ENCODE data around the gene CCR9. TPM values are rescaled to one million over a fixed set of nuclear protein-coding genes. Genes with fewer than 3 reads are reported as not detected.

CCR9 gene
- total RNA-seq, 2 experiments from 2014 or later = 0.20 TPM

GRCh38 chr3:45871780-45872179, 14.6 kb upstream of the CCR9 start:
- Mint-ChIP-seq H3K27me3 (peaks cover 61% of the 10 kb centered on the region), H3K36me3 (ENCODE audit: low read depth) (no peaks in the 10 kb centered on the region), H3K4me1 (ENCODE audit: low read depth) (peaks cover 35% of the 10 kb centered on the region), H3K9me3 (peaks cover 4% of the 10 kb centered on the region), H3K27ac (no peak overlapping the region), H3K4me3 (no peak overlapping the region)
- CTCF ChIA-PET = interaction anchor here (1.0 kb wide), 1 partner anchor 9 kb away, joined by 3 read pairs; no protein-coding TSS in a partner anchor
- POLR2A ChIA-PET = no interaction called here
- TF ChIP-seq, protein P1, sequence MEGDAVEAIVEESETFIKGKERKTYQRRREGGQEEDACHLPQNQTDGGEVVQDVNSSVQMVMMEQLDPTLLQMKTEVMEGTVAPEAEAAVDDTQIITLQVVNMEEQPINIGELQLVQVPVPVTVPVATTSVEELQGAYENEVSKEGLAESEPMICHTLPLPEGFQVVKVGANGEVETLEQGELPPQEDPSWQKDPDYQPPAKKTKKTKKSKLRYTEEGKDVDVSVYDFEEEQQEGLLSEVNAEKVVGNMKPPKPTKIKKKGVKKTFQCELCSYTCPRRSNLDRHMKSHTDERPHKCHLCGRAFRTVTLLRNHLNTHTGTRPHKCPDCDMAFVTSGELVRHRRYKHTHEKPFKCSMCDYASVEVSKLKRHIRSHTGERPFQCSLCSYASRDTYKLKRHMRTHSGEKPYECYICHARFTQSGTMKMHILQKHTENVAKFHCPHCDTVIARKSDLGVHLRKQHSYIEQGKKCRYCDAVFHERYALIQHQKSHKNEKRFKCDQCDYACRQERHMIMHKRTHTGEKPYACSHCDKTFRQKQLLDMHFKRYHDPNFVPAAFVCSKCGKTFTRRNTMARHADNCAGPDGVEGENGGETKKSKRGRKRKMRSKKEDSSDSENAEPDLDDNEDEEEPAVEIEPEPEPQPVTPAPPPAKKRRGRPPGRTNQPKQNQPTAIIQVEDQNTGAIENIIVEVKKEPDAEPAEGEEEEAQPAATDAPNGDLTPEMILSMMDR (IDR thresholded peaks at IDR 0.05) = no peak
- intact Hi-C loops (cut with micrococcal nuclease) = loop anchor here (5.0 to 10.0 kb wide), 2 partner anchors 46 to 423 kb away; no protein-coding TSS in a partner anchor
- ATAC-seq (no peak), DNase-seq (no peak)

GRCh38 chr3:45872569-45872968, 13.8 kb upstream of the CCR9 start:
- H3K27ac Mint-ChIP-seq = no peak overlapping the region
- peaks cover 35% of the 10 kb centered on the region for H3K4me1 Mint-ChIP-seq (ENCODE audit: low read depth)
- ChIA-PET POLR2A (no interaction called here), CTCF (interaction anchor here (1.0 kb wide), 1 partner anchor 8 kb away, joined by 3 read pairs; no protein-coding TSS in a partner anchor)
- DNase-seq = no peak
- TF ChIP-seq, protein P1 (IDR thresholded peaks at IDR 0.05) = no peak
- intact Hi-C loops (cut with micrococcal nuclease) = loop anchor here (5.0 to 10.0 kb wide), 2 partner anchors 45 to 422 kb away; no protein-coding TSS in a partner anchor
- H3K36me3 Mint-ChIP-seq (ENCODE audit: low read depth) = no peaks in the 10 kb centered on the region
- H3K9me3 Mint-ChIP-seq = peaks cover 4% of the 10 kb centered on the region
- H3K4me3 Mint-ChIP-seq = no peak overlapping the region
- ATAC-seq = no peak
- peaks cover 57% of the 10 kb centered on the region for H3K27me3 Mint-ChIP-seq

GRCh38 chr3:45873036-45873435, 13.3 kb upstream of the CCR9 start:
- no peak overlapping the region for H3K4me3 Mint-ChIP-seq
- H3K9me3 Mint-ChIP-seq = peaks cover 4% of the 10 kb centered on the region
- POLR2A ChIA-PET = no interaction called here
- TF ChIP-seq, protein P1 (IDR thresholded peaks at IDR 0.05) = no peak
- intact Hi-C loops (cut with micrococcal nuclease) = loop anchor here (5.0 to 10.0 kb wide), 2 partner anchors 44 to 422 kb away; no protein-coding TSS in a partner anchor
- H3K36me3 Mint-ChIP-seq (ENCODE audit: low read depth) = no peaks in the 10 kb centered on the region
- DNase-seq (no peak), ATAC-seq (no peak)
- peaks cover 55% of the 10 kb centered on the region for H3K27me3 Mint-ChIP-seq
- no peak overlapping the region for H3K27ac Mint-ChIP-seq
- H3K4me1 Mint-ChIP-seq (ENCODE audit: low read depth) = peaks cover 35% of the 10 kb centered on the region
- CTCF ChIA-PET = no interaction called here

- intact Hi-C loops (cut with micrococcal nuclease) = loop anchor here (5.0 to 10.0 kb wide), 2 partner anchors 44 to 421 kb away; no protein-coding TSS in a partner anchor
- TF ChIP-seq, protein P1 (IDR thresholded peaks at IDR 0.05) = no peak
- Mint-ChIP-seq H3K36me3 (ENCODE audit: low read depth) (no peaks in the 10 kb centered on the region), H3K4me1 (ENCODE audit: low read depth) (peaks cover 33% of the 10 kb centered on the region), H3K9me3 (peaks cover 4% of the 10 kb centered on the region), H3K27me3 (peaks cover 57% of the 10 kb centered on the region), H3K27ac (no peak overlapping the region), H3K4me3 (no peak overlapping the region)
- DNase-seq (no peak), ATAC-seq (no peak)
- ChIA-PET POLR2A (no interaction called here), CTCF (no interaction called here)
Observed at GRCh38 chr3:45873638-45874037, 12.7 kb upstream of the CCR9 start.

DNA sequence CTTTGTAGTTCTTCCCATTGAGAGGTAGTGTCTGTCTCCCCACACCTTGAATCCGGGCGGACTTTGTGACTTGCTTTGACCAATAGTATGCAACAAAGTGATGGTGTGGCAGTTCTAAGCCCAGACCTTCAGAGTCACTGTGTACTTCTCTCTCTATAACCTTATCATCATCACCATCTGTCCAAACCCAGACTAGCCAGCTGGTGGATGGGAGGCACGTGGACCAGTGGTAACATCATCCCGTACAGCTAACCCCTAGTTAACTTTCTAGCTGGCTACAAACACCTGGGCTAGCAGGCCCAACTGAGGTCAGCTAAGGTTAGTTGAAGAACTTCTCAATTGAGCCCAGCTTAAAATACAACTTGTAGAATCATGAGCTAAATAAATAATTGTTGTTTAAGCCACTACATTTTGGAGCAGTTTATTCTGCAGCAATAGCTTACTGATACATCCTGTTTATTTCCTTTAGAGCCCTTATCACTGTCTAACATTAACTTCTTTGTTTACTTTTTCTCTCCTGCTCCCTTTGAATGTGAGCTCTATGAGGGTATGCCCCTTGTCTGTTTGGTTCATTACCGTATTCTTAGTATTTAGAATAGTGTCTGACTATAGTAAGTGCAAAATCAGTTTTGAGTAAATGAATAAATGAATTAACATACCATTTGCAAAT, 11.5 kb upstream of the CCR9 start:
- TF ChIP-seq, protein P1 (IDR thresholded peaks at IDR 0.05) = no peak
- intact Hi-C loops (cut with micrococcal nuclease) = loop anchor here (5.0 to 10.0 kb wide), 2 partner anchors 42 to 420 kb away; no protein-coding TSS in a partner anchor

More for the DNA sequence above, 11.5 kb upstream of the CCR9 start:
- ATAC-seq (no peak), DNase-seq (no peak)
- H3K27me3 Mint-ChIP-seq = peaks cover 53% of the 10 kb centered on the region
- no peak overlapping the region for H3K27ac Mint-ChIP-seq
- no peaks in the 10 kb centered on the region for H3K36me3 Mint-ChIP-seq (ENCODE audit: low read depth)
- no peak overlapping the region for H3K4me3 Mint-ChIP-seq
- ChIA-PET POLR2A (interaction anchor here (0.5 to 1.3 kb wide), 3 partner anchors 8 to 33 kb away, joined by 3 read pairs; no protein-coding TSS in a partner anchor), CTCF (interaction anchor here (1.0 kb wide), 1 partner anchor 20 kb away, joined by 3 read pairs; no protein-coding TSS in a partner anchor)
- peaks cover 4% of the 10 kb centered on the region for H3K9me3 Mint-ChIP-seq
- H3K4me1 Mint-ChIP-seq (ENCODE audit: low read depth) = peaks cover 26% of the 10 kb centered on the region
